CD14-positive monocyte (primary cell): ENCODE results near the gene BAZ1B. TPM values are rescaled to one million over a fixed set of nuclear protein-coding genes. Genes with fewer than 3 reads are reported as not detected.

Source experiments
- DNase-seq, 3 donors: peaks; one replicate each; pipeline ENCODE4 v3.0.0-alpha.2; 2011 to 2022
- H2AFZ ChIP-seq: 2 replicates; pipeline ENCODE4 v1.6.0; 2012; ENCODE audit warnings: mild to moderate bottlenecking, low read depth, low read length, inconsistent platforms; ENCODE audit not compliant: insufficient read depth, poor library complexity, severe bottlenecking
- H3K27ac ChIP-seq, 2 donors: 1 replicate in 1 of 2; 2 replicates in 1 of 2; pipeline ENCODE4 v1.5.1; 2012 to 2013; ENCODE audit warnings: low read length in 2 of 2, control low read depth in 1 of 2, inconsistent platforms in 1 of 2, low read depth in 1 of 2, mild to moderate bottlenecking in 1 of 2
- H3K27me3 ChIP-seq, 2 donors: one replicate each; pipeline versions ENCODE4 v1.6.0 to v1.6.1; 2011 to 2013; ENCODE audit warnings: low read length in 2 of 2; ENCODE audit not compliant: control insufficient read depth in 2 of 2, insufficient read depth in 2 of 2
- H3K36me3 ChIP-seq, 2 donors: replicated peaks in 1 of 2; 1 replicate in 1 of 2; 2 replicates in 1 of 2; pipeline versions ENCODE4 v1.5.1 to v1.6.1; 2012 to 2013; ENCODE audit warnings: low read length in 2 of 2, control low read depth in 1 of 2, inconsistent platforms in 1 of 2, mild to moderate bottlenecking in 1 of 2; ENCODE audit not compliant: insufficient read depth in 2 of 2, control insufficient read depth in 1 of 2
- H3K4me1 ChIP-seq, 2 donors: 1 replicate in 1 of 2; 2 replicates in 1 of 2; pipeline versions ENCODE4 v1.5.1 to v1.6.1; 2012 to 2013; ENCODE audit warnings: low read length in 2 of 2, control low read depth in 1 of 2, inconsistent platforms in 1 of 2, mild to moderate bottlenecking in 1 of 2, moderate library complexity in 1 of 2; ENCODE audit not compliant: insufficient read depth in 2 of 2, control insufficient read depth in 1 of 2
- H3K4me2 ChIP-seq: replicated peaks from 2 replicates; pipeline ENCODE3; 2012; ENCODE audit warnings: low read length, moderate library complexity, mild to moderate bottlenecking; ENCODE audit not compliant: poor library complexity, severe bottlenecking; ENCODE audit errors: extremely low read depth
- H3K4me3 ChIP-seq, 3 experiments: fragments of 200-600 bp in 1 of 3; sonication (generic) in 1 of 3; replicated peaks in 1 of 3; 1 replicate in 2 of 3; 2 replicates in 1 of 3; pipeline ENCODE4 v1.5.1; 2011 to 2013; ENCODE audit warnings: low read length in 3 of 3, mild to moderate bottlenecking in 3 of 3, control low read depth in 2 of 3, low read depth in 2 of 3, inconsistent platforms in 1 of 3, moderate library complexity in 1 of 3
- H3K79me2 ChIP-seq: 2 replicates; pipeline ENCODE4 v1.6.0; 2012; ENCODE audit warnings: mild to moderate bottlenecking, control low read depth, inconsistent platforms, low read length, moderate library complexity; ENCODE audit not compliant: insufficient read depth
- H3K9ac ChIP-seq: 2 replicates; pipeline ENCODE4 v1.6.0; 2017; ENCODE audit warnings: low read length, mild to moderate bottlenecking; ENCODE audit not compliant: insufficient read depth, poor library complexity, severe bottlenecking
- H3K9me3 ChIP-seq, 2 donors: replicated peaks in 1 of 2; 1 replicate in 1 of 2; 2 replicates in 1 of 2; pipeline versions ENCODE4 v1.5.1 to v1.6.1; 2012 to 2013; ENCODE audit warnings: low read length in 2 of 2, control low read depth in 1 of 2; ENCODE audit not compliant: control insufficient read depth in 1 of 2, insufficient read depth in 1 of 2
- H4K20me1 ChIP-seq: 2 replicates; pipeline ENCODE4 v1.6.0; 2012; ENCODE audit warnings: mild to moderate bottlenecking, low read length, control low read depth, moderate library complexity; ENCODE audit not compliant: insufficient read depth
- H3K27ac Mint-ChIP-seq, 7 donors: one replicate each; pipeline ENCODE4 v1.8.0; 2020; ENCODE audit warnings: mild to moderate bottlenecking in 7 of 7, mixed read lengths in 7 of 7, moderate library complexity in 6 of 7, inconsistent platforms in 2 of 7
- H3K27me3 Mint-ChIP-seq, 3 donors: one replicate each; pipeline ENCODE4 v1.8.0; 2021 to 2022; ENCODE audit warnings: low read depth in 3 of 3, mild to moderate bottlenecking in 3 of 3, mixed read lengths in 3 of 3, moderate library complexity in 3 of 3, inconsistent platforms in 1 of 3
- H3K36me3 Mint-ChIP-seq, 2 donors: one replicate each; pipeline ENCODE4 v1.8.0; 2020; ENCODE audit warnings: mixed read lengths in 2 of 2, inconsistent platforms in 1 of 2, mild to moderate bottlenecking in 1 of 2
- H3K4me1 Mint-ChIP-seq: one replicate; pipeline ENCODE4 v1.8.0; 2020; ENCODE audit warnings: mild to moderate bottlenecking, mixed read lengths
- H3K4me3 Mint-ChIP-seq, 2 donors: one replicate each; pipeline ENCODE4 v1.8.0; 2020; ENCODE audit warnings: mild to moderate bottlenecking in 2 of 2, mixed read lengths in 2 of 2, moderate library complexity in 1 of 2
- H3K9me3 Mint-ChIP-seq, 7 donors: one replicate each; pipeline ENCODE4 v1.8.0; 2020 to 2022; ENCODE audit warnings: mixed read lengths in 7 of 7, mild to moderate bottlenecking in 6 of 7, moderate library complexity in 6 of 7, inconsistent platforms in 2 of 7
- WGBS: methylation state at CpG from one replicate; pipeline ENCODE4 v1.1.5; 2013; ENCODE audit warnings: missing lambda C conversion rate; ENCODE audit not compliant: insufficient coverage; 5-methylcytosine and 5-hydroxymethylcytosine counted together
- intact Hi-C, 2 donors: fragments of 100-400 bp; cut with micrococcal nuclease; formaldehyde crosslinking; loops; one replicate each; pipeline versions ENCODE4 v1.15.0 to v1.15.1; 2023
- polyA plus RNA-seq, 3 donors: library from polyadenylated mRNA; depleted of rRNA in 1 of 3; unstranded in 2 of 3; stranded (reverse) in 1 of 3; fragments of 300-500 nt in 2 of 3; fragments of >200 nt in 1 of 3; fragmentation: Illumina TruSeq in 2 of 3; gene quantifications; 1 replicate in 2 of 3; 2 replicates in 1 of 3; pipeline ENCODE4 v1.2.3, GENCODE V29; 2012 to 2021
- TF ChIP-seq, protein P1 (sequence below): fragments of 200-600 bp; IDR thresholded peaks from one replicate; pipeline ENCODE4 v1.8.0; 2022; ENCODE audit warnings: antibody characterized with exemption, mild to moderate bottlenecking

Gene BAZ1B
- polyA plus RNA-seq, 3 donors = 2.5 to 12.1 (median 5.0) TPM

DNA sequence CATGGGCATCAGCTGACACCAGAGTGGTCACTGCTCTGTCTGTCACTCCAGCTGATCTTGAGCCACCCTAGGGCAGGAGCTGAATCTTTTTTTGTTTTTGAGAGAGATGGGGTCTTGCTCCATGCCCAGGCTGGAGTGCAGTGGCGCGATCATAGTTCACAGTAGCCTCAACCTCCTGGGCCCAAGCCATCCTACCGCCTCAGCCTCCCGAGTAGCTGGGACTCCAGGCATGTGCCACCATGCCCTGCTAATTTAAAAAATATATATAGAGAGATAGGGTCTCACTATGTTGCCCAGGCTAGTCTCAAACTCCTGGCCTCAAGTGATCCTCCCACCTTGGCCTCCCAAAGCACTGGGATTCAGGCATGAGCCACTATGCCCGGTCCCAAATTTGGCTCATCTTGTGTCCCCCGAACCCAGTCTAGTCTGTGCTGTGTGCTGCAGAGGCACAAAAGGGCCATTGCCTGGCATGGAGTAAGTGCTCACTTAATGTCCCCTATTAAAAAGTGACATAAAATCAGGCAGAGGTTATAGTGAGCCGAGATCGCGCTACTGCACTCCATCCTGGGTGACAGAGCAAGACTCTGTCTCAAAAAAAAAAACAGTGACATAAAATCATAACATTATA lies 96.6 kb downstream of the BAZ1B start:
- Histone ChIP-seq H3K4me3 (no peak overlapping the region), H3K36me3 (no peaks in the 10 kb centered on the region), H3K4me2 (no peak overlapping the region), H4K20me1 (no peaks in the 10 kb centered on the region), H3K79me2 (no peaks in the 10 kb centered on the region), H3K27me3 (peaks cover 0 to 22% of the 10 kb centered on the region in 2 donors), H3K9ac (no peak overlapping the region), H2AFZ (no peak overlapping the region), H3K4me1 (peaks cover 7 to 8% of the 10 kb centered on the region in 2 donors), H3K27ac (no peak overlapping the region), H3K9me3 (no peaks in the 10 kb centered on the region)
- Mint-ChIP-seq H3K27ac (peak overlapping the region in 1 of 7 donors; percentile 0), H3K9me3 (peaks cover 0 to 1% (median 0%) of the 10 kb centered on the region in 7 donors), H3K4me3 (peak overlapping the region in 1 of 2 donors; percentile 26), H3K27me3 (peaks cover 15 to 25% (median 25%) of the 10 kb centered on the region in 3 donors), H3K36me3 (no peaks in the 10 kb centered on the region), H3K4me1 (peaks cover 6% of the 10 kb centered on the region)
- intact Hi-C loops = no loop called here
- 100% methylated on average over 2 of the region's 9 CpGs for WGBS
- TF ChIP-seq, protein P1, sequence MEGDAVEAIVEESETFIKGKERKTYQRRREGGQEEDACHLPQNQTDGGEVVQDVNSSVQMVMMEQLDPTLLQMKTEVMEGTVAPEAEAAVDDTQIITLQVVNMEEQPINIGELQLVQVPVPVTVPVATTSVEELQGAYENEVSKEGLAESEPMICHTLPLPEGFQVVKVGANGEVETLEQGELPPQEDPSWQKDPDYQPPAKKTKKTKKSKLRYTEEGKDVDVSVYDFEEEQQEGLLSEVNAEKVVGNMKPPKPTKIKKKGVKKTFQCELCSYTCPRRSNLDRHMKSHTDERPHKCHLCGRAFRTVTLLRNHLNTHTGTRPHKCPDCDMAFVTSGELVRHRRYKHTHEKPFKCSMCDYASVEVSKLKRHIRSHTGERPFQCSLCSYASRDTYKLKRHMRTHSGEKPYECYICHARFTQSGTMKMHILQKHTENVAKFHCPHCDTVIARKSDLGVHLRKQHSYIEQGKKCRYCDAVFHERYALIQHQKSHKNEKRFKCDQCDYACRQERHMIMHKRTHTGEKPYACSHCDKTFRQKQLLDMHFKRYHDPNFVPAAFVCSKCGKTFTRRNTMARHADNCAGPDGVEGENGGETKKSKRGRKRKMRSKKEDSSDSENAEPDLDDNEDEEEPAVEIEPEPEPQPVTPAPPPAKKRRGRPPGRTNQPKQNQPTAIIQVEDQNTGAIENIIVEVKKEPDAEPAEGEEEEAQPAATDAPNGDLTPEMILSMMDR = no peak
- DNase-seq = no peak

GRCh38 chr7:73424489-73424885 lies 97.6 kb downstream of the BAZ1B start:
- Histone ChIP-seq H3K79me2 (no peaks in the 10 kb centered on the region), H2AFZ (peak overlapping the region; percentile 83), H3K9ac (peak overlapping the region; percentile 60), H4K20me1 (no peaks in the 10 kb centered on the region), H3K27me3 (peaks cover 0 to 22% of the 10 kb centered on the region in 2 donors), H3K4me2 (peak overlapping the region; percentile 58), H3K9me3 (no peaks in the 10 kb centered on the region), H3K4me3 (peak overlapping the region in 1 of 3 experiments; percentile 56), H3K27ac (no peak overlapping the region), H3K4me1 (peaks cover 7 to 8% of the 10 kb centered on the region in 2 donors), H3K36me3 (no peaks in the 10 kb centered on the region)
- peaks cover 9% of the 10 kb centered on the region for H3K4me1 Mint-ChIP-seq
- intact Hi-C loops = loop anchor here in 1 of 2 donors (5.0 kb wide), 1 partner anchor 102 kb away; no protein-coding TSS in a partner anchor
- no peaks in the 10 kb centered on the region for H3K36me3 Mint-ChIP-seq
- peaks cover 15 to 26% (median 25%) of the 10 kb centered on the region in 3 donors for H3K27me3 Mint-ChIP-seq
- TF ChIP-seq, protein P1 = no peak
- peak overlapping the region; percentile 20 to 67 for H3K4me3 Mint-ChIP-seq
- no peak overlapping the region for H3K27ac Mint-ChIP-seq
- 84% methylated on average over 11 of the region's 11 CpGs for WGBS
- peaks cover 0 to 1% (median 0%) of the 10 kb centered on the region in 7 donors for H3K9me3 Mint-ChIP-seq
- DNase-seq = no peak
